RWPE1 (cell line): Measurements from ENCODE around the gene KRTAP20-3.

Experiments used
- CTCF ChIA-PET: fragments of 350-600 bp; sonication (Branson Sonifier 250); formaldehyde crosslinking; extraction: SDS; loops from one replicate; lab custom pipeline; 2021; lab: Yijun Ruan, JAX
- POLR2A ChIA-PET: fragments of 400-600 bp; formaldehyde crosslinking; extraction: SDS; loops from one replicate; lab custom pipeline; 2020; ENCODE audit warnings: antibody characterized with exemption; ENCODE audit not compliant: low non-redundant PET; lab: Yijun Ruan, JAX
- DNase-seq: peaks from one replicate; pipeline ENCODE4 v3.0.0; 2012; ENCODE audit warnings: low spot score
- H3K27ac ChIP-seq: fragments of 450-650 bp; 2 replicates; pipeline ENCODE4 v1.5.1; 2017
- TF ChIP-seq, protein P1 (sequence below): fragments of 450-650 bp; conservative IDR thresholded peaks from 2 replicates; pipeline ENCODE4 v1.5.1; 2017; ENCODE audit warnings: low read depth, mild to moderate bottlenecking

The KRTAP20-3 gene

DNA sequence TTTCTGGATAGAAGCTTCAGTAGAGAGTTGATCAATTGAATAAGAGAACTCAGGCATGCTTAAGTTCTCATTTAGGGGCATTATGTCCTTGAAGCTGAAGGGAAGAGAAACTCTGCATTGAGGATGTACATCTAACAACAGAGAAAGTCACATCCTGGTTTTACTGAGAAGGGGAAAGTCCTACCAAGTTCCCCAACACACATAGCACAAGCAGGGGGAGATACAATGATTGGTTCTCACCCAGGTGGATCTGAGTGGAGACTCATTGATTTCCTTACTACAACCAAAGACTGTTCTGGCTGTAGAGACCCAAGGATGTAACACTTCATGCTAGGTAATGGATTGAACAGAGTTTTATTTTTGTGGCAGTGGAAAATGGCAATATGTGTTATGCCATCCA, 27.5 kb upstream of the KRTAP20-3 start:
- no peak for DNase-seq
- POLR2A ChIA-PET: no interaction called here
- CTCF ChIA-PET: no interaction called here
- no peak overlapping the region for H3K27ac ChIP-seq
- TF ChIP-seq, protein P1, sequence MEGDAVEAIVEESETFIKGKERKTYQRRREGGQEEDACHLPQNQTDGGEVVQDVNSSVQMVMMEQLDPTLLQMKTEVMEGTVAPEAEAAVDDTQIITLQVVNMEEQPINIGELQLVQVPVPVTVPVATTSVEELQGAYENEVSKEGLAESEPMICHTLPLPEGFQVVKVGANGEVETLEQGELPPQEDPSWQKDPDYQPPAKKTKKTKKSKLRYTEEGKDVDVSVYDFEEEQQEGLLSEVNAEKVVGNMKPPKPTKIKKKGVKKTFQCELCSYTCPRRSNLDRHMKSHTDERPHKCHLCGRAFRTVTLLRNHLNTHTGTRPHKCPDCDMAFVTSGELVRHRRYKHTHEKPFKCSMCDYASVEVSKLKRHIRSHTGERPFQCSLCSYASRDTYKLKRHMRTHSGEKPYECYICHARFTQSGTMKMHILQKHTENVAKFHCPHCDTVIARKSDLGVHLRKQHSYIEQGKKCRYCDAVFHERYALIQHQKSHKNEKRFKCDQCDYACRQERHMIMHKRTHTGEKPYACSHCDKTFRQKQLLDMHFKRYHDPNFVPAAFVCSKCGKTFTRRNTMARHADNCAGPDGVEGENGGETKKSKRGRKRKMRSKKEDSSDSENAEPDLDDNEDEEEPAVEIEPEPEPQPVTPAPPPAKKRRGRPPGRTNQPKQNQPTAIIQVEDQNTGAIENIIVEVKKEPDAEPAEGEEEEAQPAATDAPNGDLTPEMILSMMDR: no peak

DNA sequence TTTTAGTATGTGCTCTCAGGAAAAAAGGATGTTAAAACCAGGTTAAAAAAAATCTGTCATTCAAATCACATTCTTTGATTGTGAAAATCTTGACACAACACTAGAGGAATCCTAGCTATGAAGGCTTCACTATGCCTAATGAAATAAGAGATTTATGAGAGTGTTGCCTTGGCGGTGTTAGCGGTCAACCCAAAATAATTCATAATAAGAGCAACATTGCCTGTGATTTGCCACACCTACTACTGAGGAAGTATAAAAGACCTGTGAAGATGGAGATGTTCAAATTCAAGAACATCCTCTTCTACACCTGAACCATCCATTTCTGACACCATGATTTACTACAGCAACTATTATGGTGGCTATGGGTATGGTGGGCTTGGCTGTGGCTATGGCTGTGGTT, 26.5 kb upstream of the KRTAP20-3 start, which contains the start of gene KRTAP20-1:
TSS of gene KRTAP20-1 (plus strand) at position 301 of the 400 bp plus-strand sequence. CDS start at position 331, 30 bp downstream.
- POLR2A ChIA-PET: no interaction called here
- no peak for DNase-seq
- TF ChIP-seq, protein P1: no peak
- CTCF ChIA-PET: no interaction called here
- no peak within 1 kb of the TSS for H3K27ac ChIP-seq

DNA sequence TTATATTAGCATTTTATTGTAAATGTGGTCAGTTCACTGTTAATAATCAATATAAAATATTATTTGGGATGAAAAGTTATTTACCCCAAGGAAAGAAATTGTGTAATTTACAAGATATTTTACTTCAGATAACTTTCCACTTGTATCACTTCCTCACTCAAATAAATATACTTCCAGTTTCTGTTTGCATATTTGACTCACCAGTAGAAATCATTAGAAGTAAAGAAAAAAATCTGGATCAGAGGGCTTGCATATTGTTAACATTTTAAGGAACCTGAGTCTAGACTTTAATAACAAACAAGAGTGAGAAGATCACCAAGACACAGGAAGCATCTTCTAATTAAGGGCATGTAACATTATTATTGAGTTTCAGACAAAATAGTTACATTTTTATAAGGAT, 22.6 kb upstream of the KRTAP20-3 start:
- POLR2A ChIA-PET: no interaction called here
- CTCF ChIA-PET: no interaction called here
- TF ChIP-seq, protein P1: no peak
- no peak overlapping the region for H3K27ac ChIP-seq
- DNase-seq: no peak

DNA sequence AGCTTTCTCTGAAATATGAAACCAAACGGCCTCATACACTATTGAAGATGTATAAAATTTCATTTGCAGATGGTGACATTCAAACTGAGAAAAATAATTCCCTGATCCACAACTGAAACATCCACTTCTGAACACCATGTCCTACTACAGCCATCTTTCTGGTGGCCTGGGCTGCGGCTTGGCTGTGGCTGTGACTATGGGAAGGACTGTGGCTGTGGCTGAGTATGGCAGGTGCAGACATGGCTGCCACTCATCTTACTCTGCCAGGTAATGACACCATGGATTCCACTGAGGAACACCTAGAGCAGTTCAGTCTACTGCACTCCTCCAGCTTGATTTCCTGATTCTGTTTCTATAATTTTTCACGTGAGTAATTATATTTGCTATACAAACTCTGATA, 22.1 kb upstream of the KRTAP20-3 start, which contains the start of gene KRTAP20-4:
TSS of gene KRTAP20-4 (plus strand) at position 106 of the 400 bp plus-strand sequence.
- no peak for DNase-seq
- ChIA-PET POLR2A (no interaction called here), CTCF (no interaction called here)
- no peak within 1 kb of the TSS for H3K27ac ChIP-seq
- TF ChIP-seq, protein P1: no peak

DNA sequence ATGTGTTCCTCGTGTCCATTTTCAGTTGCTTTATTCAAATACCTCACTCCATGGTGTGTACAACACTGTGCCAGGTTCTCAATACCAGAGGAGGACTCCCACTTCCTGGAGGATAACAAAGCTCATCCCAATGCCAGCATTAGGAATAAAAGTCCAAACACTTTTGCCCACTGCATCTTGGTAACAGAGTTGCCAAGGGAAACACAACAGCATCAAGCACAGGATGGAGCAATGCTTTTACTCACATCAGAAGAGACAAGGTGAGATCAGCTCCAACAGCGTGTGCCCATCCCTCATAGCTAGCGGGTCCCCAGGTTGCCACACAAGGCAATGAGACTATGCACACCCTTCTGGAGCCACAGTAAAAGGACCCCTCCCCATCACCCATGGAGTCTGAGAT, 19.3 kb upstream of the KRTAP20-3 start:
- ChIA-PET POLR2A (no interaction called here), CTCF (no interaction called here)
- TF ChIP-seq, protein P1: no peak
- no peak overlapping the region for H3K27ac ChIP-seq
- no peak for DNase-seq

DNA sequence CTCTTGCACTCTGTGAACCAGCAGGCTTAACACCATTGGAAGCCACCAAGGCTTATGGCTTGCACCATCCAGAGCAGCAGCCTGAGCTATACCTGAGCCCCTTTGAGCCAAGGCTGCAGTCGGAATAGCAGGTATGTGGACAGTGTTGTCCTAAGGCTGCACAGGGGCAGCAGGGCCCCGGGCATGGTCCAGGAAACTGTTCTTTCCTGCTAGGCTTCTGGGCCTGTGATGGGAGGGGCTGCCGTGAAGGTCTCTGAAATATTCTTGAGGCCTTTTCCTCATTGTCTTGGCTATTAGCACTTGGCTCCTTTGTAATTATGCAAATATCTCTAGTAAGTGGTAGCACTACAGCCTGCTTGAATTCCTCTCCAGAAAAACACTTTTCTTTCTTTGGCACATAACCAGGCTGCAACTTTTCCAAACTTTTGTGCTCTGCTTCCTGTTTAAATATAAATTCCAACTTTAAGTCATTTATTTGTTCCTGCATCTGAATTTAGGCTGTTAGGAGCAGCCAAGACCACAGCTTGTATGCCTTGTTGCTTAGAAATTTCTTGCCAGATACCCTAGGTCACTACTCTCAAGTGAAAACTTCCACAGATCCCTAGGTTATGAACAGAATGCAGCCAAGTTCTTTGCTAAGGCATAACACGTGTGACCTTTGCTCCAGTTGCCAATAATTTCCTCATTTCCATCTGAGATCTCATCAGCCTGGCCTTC, 17.1 kb upstream of the KRTAP20-3 start:
- POLR2A ChIA-PET: no interaction called here

More for the DNA sequence above, 17.1 kb upstream of the KRTAP20-3 start:
- CTCF ChIA-PET: no interaction called here
- H3K27ac ChIP-seq: no peak overlapping the region
- no peak for DNase-seq
- TF ChIP-seq, protein P1: no peak
